HepG2 (cell line): ENCODE data around the gene ZBTB46. TPM values are rescaled to one million over a fixed set of nuclear protein-coding genes. Genes with fewer than 3 reads are reported as not detected.

ENCODE experiments used
- ASH2L ChIP-seq: fragments of 300-600, 200-600 bp; sonication (generic); IDR thresholded peaks from 2 replicates; pipeline ENCODE4 v1.7.0; 2017; ENCODE audit warnings: low read depth, mild to moderate bottlenecking, moderate library complexity, mixed read lengths, low read length; ENCODE audit not compliant: insufficient read length
- ELF4 ChIP-seq: sonication (generic); formaldehyde crosslinking; IDR thresholded peaks from 2 replicates; pipeline ENCODE4 v1.5.0; 2020; ENCODE audit warnings: missing genetic modification reagents, mild to moderate bottlenecking, moderate library complexity, borderline replicate concordance
- HES4 ChIP-seq: sonication (generic); formaldehyde crosslinking; IDR thresholded peaks from 2 replicates; pipeline ENCODE4 v1.9.0; 2021; ENCODE audit warnings: mild to moderate bottlenecking, missing genetic modification reagents, borderline replicate concordance
- IKZF1 ChIP-seq: fragments of 450-650 bp; IDR thresholded peaks from 2 replicates; pipeline ENCODE4 v1.7.1; 2016
- MED8 ChIP-seq: sonication (generic); formaldehyde crosslinking; IDR thresholded peaks from 2 replicates; pipeline ENCODE4 v1.8.1; 2023; ENCODE audit warnings: mild to moderate bottlenecking, missing genetic modification reagents; ENCODE audit not compliant: insufficient replicate concordance
- NPAS2 ChIP-seq: sonication (generic); formaldehyde crosslinking; IDR thresholded peaks from 2 replicates; pipeline ENCODE4 v1.8.0; 2022; ENCODE audit warnings: mild to moderate bottlenecking, missing genetic modification reagents, borderline replicate concordance
- ONECUT2 ChIP-seq: sonication (generic); formaldehyde crosslinking; IDR thresholded peaks from 2 replicates; pipeline ENCODE4 v1.4.0; 2020; ENCODE audit warnings: missing genetic modification reagents
- RFXANK ChIP-seq: IDR thresholded peaks from 2 replicates; pipeline ENCODE4 v1.6.1; 2016
- SALL2 ChIP-seq: sonication (generic); formaldehyde crosslinking; IDR thresholded peaks from 2 replicates; pipeline ENCODE4 v1.8.1; 2023; ENCODE audit warnings: mild to moderate bottlenecking, missing genetic modification reagents, inconsistent platforms
- SAP130 ChIP-seq: IDR thresholded peaks from 2 replicates; pipeline ENCODE4 v1.6.1; 2016; ENCODE audit warnings: low read depth
- SMARCE1 ChIP-seq: fragments of 450-650 bp; IDR thresholded peaks from 2 replicates; pipeline ENCODE4 v1.6.1; 2017; ENCODE audit warnings: borderline replicate concordance
- TCF7L2 ChIP-seq: IDR thresholded peaks from 2 replicates; pipeline ENCODE4 v1.6.1; 2011; ENCODE audit warnings: mild to moderate bottlenecking, low read depth, low read length, moderate library complexity
- TOE1 ChIP-seq: sonication (generic); formaldehyde crosslinking; IDR thresholded peaks from 2 replicates; pipeline ENCODE4 v1.4.0; 2020; ENCODE audit warnings: mild to moderate bottlenecking, missing genetic modification reagents
- ZFY ChIP-seq: sonication (generic); formaldehyde crosslinking; IDR thresholded peaks from 2 replicates; pipeline ENCODE4 v1.4.0; 2020; ENCODE audit warnings: missing genetic modification reagents
- ZNF30 ChIP-seq: sonication (generic); formaldehyde crosslinking; IDR thresholded peaks from 2 replicates; pipeline ENCODE4 v1.5.0; 2020; ENCODE audit warnings: mild to moderate bottlenecking, missing genetic modification reagents
- ZNF550 ChIP-seq: sonication (generic); formaldehyde crosslinking; IDR thresholded peaks from 2 replicates; pipeline ENCODE4 v1.4.0; 2020; ENCODE audit warnings: mild to moderate bottlenecking, missing genetic modification reagents, borderline replicate concordance
- ZNF552 ChIP-seq: sonication (generic); formaldehyde crosslinking; IDR thresholded peaks from 2 replicates; pipeline ENCODE4 v1.9.0; 2022; ENCODE audit warnings: missing genetic modification reagents, mild to moderate bottlenecking, borderline replicate concordance
- ZNF619 ChIP-seq: sonication (generic); formaldehyde crosslinking; IDR thresholded peaks from 2 replicates; pipeline ENCODE4 v1.4.0; 2020; ENCODE audit warnings: mild to moderate bottlenecking, missing genetic modification reagents
- ZNF776 ChIP-seq: sonication (generic); formaldehyde crosslinking; IDR thresholded peaks from 2 replicates; pipeline ENCODE4 v1.4.0; 2020; ENCODE audit warnings: mild to moderate bottlenecking, missing genetic modification reagents
- polyA plus RNA-seq, 8 experiments: library from polyadenylated mRNA; depleted of rRNA in 3 of 8; stranded (reverse) in 7 of 8; unstranded in 1 of 8; fragments of >200 nt; fragmentation: Illumina TruSeq in 4 of 8; extraction: Trizol in 4 of 8; gene quantifications; 2 replicates each; pipeline versions ENCODE4 v1.2.1 to v1.2.3, GENCODE V29; 2011 to 2016; ENCODE audit warnings: low read depth in 4 of 8, missing spikeins in 1 of 8, mixed read lengths in 1 of 8; ENCODE audit not compliant: insufficient read depth in 1 of 8
- total RNA-seq, 5 experiments: library from RNA; depleted of rRNA; stranded (reverse); fragments of >200 nt; fragmentation: Illumina TruSeq; extraction: Trizol; gene quantifications; 2 replicates each; pipeline ENCODE4 v1.2.3, GENCODE V29; 2016; ENCODE audit warnings: low read depth in 1 of 5
- TF ChIP-seq, protein P1 (sequence below): sonication (generic); formaldehyde crosslinking; IDR thresholded peaks from 2 replicates; pipeline ENCODE4 v1.5.0; 2020; ENCODE audit warnings: mild to moderate bottlenecking, missing genetic modification reagents
- TF ChIP-seq, protein P2 (sequence below): sonication (generic); formaldehyde crosslinking; IDR thresholded peaks from 2 replicates; pipeline ENCODE4; 2020; ENCODE audit warnings: missing genetic modification reagents, mild to moderate bottlenecking, borderline replicate concordance
- TF ChIP-seq, protein P3 (sequence below): sonication (generic); formaldehyde crosslinking; IDR thresholded peaks from 2 replicates; pipeline ENCODE4 v1.4.0; 2020; ENCODE audit warnings: missing genetic modification reagents, borderline replicate concordance
- TF ChIP-seq, protein P4 (sequence below): sonication (generic); formaldehyde crosslinking; IDR thresholded peaks from 2 replicates; pipeline ENCODE4 v1.4.0; 2020; ENCODE audit warnings: mild to moderate bottlenecking, missing genetic modification reagents

The ZBTB46 gene
- total and polyA plus RNA-seq, 2 of the 13 experiments (the other 11 are each of a cell fraction or from before 2014, with no cell fraction given): 1.6 to 13.5 TPM

DNA sequence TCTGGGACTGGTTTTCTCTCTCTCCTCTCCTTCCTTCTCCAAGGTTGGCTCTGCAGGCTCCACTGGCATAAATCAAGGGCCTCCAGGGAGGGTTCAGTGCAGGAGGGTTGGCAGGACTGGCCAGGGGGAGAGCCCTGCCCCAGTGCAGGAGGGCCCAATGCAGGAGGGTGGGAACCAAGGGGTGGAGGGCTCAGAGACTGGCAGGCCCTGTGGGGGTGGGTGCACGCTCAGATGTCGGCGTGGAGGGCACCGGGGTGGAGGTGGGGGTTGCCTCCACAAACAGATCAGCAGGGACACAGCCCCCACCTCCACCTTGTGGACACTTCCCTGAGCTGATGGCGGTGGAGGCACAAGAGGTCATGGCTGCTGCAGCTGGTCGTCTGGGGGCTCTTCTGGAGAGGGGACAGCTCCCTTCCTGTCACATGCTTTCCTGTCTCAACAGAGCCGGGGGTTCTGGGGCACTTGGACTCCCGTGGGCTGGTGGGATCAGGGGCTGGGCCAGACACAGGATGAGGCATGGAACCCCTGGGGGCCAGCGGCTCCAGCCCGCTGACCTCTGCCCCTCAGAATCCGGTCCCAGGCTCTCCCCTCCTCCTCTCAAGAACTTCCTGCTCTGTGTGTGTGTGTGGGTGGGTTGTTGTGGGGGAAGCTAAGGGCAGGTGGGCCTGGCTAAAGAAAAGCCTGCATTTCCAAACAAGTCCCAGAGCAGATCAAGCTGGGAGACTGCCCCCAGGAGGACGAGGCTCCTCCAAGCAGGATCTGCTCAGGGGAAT lies 27.5 kb upstream of the ZBTB46 start (continued):
- TF ChIP-seq ZNF30 (CRISPR knock-in tag): no peak
- TF ChIP-seq, protein P1, sequence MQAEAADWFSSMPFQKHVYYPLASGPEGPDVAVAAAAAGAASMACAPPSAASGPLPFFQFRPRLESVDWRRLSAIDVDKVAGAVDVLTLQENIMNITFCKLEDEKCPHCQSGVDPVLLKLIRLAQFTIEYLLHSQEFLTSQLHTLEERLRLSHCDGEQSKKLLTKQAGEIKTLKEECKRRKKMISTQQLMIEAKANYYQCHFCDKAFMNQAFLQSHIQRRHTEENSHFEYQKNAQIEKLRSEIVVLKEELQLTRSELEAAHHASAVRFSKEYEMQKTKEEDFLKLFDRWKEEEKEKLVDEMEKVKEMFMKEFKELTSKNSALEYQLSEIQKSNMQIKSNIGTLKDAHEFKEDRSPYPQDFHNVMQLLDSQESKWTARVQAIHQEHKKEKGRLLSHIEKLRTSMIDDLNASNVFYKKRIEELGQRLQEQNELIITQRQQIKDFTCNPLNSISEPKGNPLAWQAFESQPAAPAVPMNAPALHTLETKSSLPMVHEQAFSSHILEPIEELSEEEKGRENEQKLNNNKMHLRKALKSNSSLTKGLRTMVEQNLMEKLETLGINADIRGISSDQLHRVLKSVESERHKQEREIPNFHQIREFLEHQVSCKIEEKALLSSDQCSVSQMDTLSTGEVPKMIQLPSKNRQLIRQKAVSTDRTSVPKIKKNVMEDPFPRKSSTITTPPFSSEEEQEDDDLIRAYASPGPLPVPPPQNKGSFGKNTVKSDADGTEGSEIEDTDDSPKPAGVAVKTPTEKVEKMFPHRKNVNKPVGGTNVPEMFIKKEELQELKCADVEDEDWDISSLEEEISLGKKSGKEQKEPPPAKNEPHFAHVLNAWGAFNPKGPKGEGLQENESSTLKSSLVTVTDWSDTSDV (CRISPR knock-in tag): peak; percentile 90; the same call in 1 of the 2 replicates
- no peak; the same call in 1 of the 2 replicates for TF ChIP-seq HES4 (CRISPR knock-in tag)
- TF ChIP-seq ZFY (CRISPR knock-in tag): peak; percentile 61
- TF ChIP-seq NPAS2 (CRISPR knock-in tag): no peak
- no peak for TF ChIP-seq TCF7L2
- no peak for TF ChIP-seq ONECUT2 (CRISPR knock-in tag)
- peak; percentile 91 for TF ChIP-seq ELF4
- no peak for TF ChIP-seq ZNF552 (CRISPR knock-in tag)
- peak; percentile 74 for TF ChIP-seq MED8 (CRISPR knock-in tag)
- TF ChIP-seq, protein P2, sequence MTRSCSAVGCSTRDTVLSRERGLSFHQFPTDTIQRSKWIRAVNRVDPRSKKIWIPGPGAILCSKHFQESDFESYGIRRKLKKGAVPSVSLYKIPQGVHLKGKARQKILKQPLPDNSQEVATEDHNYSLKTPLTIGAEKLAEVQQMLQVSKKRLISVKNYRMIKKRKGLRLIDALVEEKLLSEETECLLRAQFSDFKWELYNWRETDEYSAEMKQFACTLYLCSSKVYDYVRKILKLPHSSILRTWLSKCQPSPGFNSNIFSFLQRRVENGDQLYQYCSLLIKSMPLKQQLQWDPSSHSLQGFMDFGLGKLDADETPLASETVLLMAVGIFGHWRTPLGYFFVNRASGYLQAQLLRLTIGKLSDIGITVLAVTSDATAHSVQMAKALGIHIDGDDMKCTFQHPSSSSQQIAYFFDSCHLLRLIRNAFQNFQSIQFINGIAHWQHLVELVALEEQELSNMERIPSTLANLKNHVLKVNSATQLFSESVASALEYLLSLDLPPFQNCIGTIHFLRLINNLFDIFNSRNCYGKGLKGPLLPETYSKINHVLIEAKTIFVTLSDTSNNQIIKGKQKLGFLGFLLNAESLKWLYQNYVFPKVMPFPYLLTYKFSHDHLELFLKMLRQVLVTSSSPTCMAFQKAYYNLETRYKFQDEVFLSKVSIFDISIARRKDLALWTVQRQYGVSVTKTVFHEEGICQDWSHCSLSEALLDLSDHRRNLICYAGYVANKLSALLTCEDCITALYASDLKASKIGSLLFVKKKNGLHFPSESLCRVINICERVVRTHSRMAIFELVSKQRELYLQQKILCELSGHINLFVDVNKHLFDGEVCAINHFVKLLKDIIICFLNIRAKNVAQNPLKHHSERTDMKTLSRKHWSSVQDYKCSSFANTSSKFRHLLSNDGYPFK (CRISPR knock-in tag): peak; percentile 98
- TF ChIP-seq ZNF619: peak; percentile 93
- TF ChIP-seq ZNF776 (CRISPR knock-in tag): no peak
- TF ChIP-seq SAP130 (CRISPR knock-in tag): peak; percentile 75
- no peak; the same call in 1 of the 2 replicates for TF ChIP-seq TOE1 (CRISPR knock-in tag)
- TF ChIP-seq IKZF1: no peak
- TF ChIP-seq, protein P3, sequence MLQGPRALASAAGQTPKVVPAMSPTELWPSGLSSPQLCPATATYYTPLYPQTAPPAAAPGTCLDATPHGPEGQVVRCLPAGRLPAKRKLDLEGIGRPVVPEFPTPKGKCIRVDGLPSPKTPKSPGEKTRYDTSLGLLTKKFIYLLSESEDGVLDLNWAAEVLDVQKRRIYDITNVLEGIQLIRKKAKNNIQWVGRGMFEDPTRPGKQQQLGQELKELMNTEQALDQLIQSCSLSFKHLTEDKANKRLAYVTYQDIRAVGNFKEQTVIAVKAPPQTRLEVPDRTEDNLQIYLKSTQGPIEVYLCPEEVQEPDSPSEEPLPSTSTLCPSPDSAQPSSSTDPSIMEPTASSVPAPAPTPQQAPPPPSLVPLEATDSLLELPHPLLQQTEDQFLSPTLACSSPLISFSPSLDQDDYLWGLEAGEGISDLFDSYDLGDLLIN (CRISPR knock-in tag): no peak
- peak; percentile 62; the same call in 1 of the 2 replicates for TF ChIP-seq SALL2
- peak; percentile 55 for TF ChIP-seq ASH2L
- no peak for TF ChIP-seq RFXANK
- TF ChIP-seq, protein P4, sequence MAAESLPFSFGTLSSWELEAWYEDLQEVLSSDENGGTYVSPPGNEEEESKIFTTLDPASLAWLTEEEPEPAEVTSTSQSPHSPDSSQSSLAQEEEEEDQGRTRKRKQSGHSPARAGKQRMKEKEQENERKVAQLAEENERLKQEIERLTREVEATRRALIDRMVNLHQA: no peak
- TF ChIP-seq ZNF550: peak; percentile 14; the same call in 1 of the 2 replicates
- no peak for TF ChIP-seq SMARCE1
